ENCODE measurements around the gene TMPRSS9. TPM values are rescaled to one million over a fixed set of nuclear protein-coding genes. Genes with fewer than 3 reads are reported as not detected.

The TMPRSS9 gene
- total and polyA plus RNA-seq, 2 of the 13 experiments (the other 11 are each of a cell fraction or from before 2014, with no cell fraction given), result 2.5 to 5.2 TPM

- DNase-seq (ENCODE audit: low spot score) (no peak), FAIRE-seq (no peak), ATAC-seq (peak; percentile 69)
- no peaks in the 10 kb centered on the region for H3K36me3 ChIP-seq (replicated peaks in 1 of 2; ENCODE audit: control insufficient read depth in 1 of 2, insufficient read depth in 2 of 2, low read length in 2 of 2)
- CTCF ChIA-PET (ENCODE audit: low intra/inter-chr PET ratio, low total read pairs), result no interaction called here
- intact Hi-C loops (cut with micrococcal nuclease; ENCODE audit: unreplicated experiment) (no loop called here), in situ Hi-C loops (cut with HindIII; ENCODE audit: extremely low pct_ligation_motif_present, low pct_unique_long_range_greater_than_20kb) (no loop called here)
- POLR2A ChIA-PET, result no interaction called here
- no peaks in the 10 kb centered on the region for H4K20me1 ChIP-seq (ENCODE audit: insufficient read depth, low read length)
- no peak overlapping the region for H3K27ac ChIP-seq (ENCODE audit: extremely low read length, insufficient read depth, low read length)
- H3K9me3 ChIP-seq (ENCODE audit: low read length), result peaks cover 13% of the 10 kb centered on the region
- BruUV-seq (replicated peaks), result no TSS peak
- no peak overlapping the region for H3K9ac ChIP-seq (ENCODE audit: insufficient read depth, low read depth, low read length)
- WGBS (ENCODE audit: low lambda C conversion rate), result 10% methylated on average over 6 of the region's 15 CpGs
- no peak overlapping the region for H3K4me3 ChIP-seq (replicated peaks in 1 of 3; ENCODE audit: insufficient read depth in 1 of 3, low read depth in 2 of 3, low read length in 3 of 3)
- no peaks in the 10 kb centered on the region for H3K27me3 ChIP-seq (ENCODE audit: control insufficient read depth in 1 of 2, insufficient read depth in 2 of 2, low read length in 2 of 2)
- TF ChIP-seq U2AF2 (IDR thresholded peaks at IDR 0.05; ENCODE audit: low read depth, low read length) (no peak), ARNTL (CRISPR knock-in tag; IDR thresholded peaks at IDR 0.05) (no peak), ZNF792 (CRISPR knock-in tag; IDR thresholded peaks at IDR 0.05) (no peak), ZNF121 (CRISPR knock-in tag; IDR thresholded peaks at IDR 0.05) (peak; percentile 68)
- H3K4me2 ChIP-seq (ENCODE audit: low read depth, low read length), result no peak overlapping the region; the same call in 1 of the 2 replicates
- H3K79me2 ChIP-seq (ENCODE audit: insufficient read depth, low read length), result no peaks in the 10 kb centered on the region
- no peak overlapping the region for H2AFZ ChIP-seq (ENCODE audit: low read length)
- peaks cover 6% of the 10 kb centered on the region; the same call in 1 of the 2 replicates for H3K4me1 ChIP-seq (ENCODE audit: insufficient read depth, low read length)
Observed at GRCh38 chr19:2376784-2377519, 16.9 kb downstream of the TMPRSS9 start.

- no TSS peak for BruUV-seq (replicated peaks)
- CTCF ChIA-PET (ENCODE audit: low intra/inter-chr PET ratio, low total read pairs), result no interaction called here
- H3K9me3 ChIP-seq (ENCODE audit: low read length), result peaks cover 13% of the 10 kb centered on the region
- H4K20me1 ChIP-seq (ENCODE audit: insufficient read depth, low read length), result no peaks in the 10 kb centered on the region
- no peak overlapping the region for H3K9ac ChIP-seq (ENCODE audit: insufficient read depth, low read depth, low read length)
- no peaks in the 10 kb centered on the region for H3K79me2 ChIP-seq (ENCODE audit: insufficient read depth, low read length)
- no peak for FAIRE-seq
- H3K27ac ChIP-seq (ENCODE audit: extremely low read length, insufficient read depth, low read length), result no peak overlapping the region
- intact Hi-C loops (cut with micrococcal nuclease; ENCODE audit: unreplicated experiment), result no loop called here
- peaks cover 5% of the 10 kb centered on the region for H3K4me1 ChIP-seq (ENCODE audit: insufficient read depth, low read length)
- no peaks in the 10 kb centered on the region for H3K36me3 ChIP-seq (replicated peaks in 1 of 2; ENCODE audit: control insufficient read depth in 1 of 2, insufficient read depth in 2 of 2, low read length in 2 of 2)
- in situ Hi-C loops (cut with HindIII; ENCODE audit: extremely low pct_ligation_motif_present, low pct_unique_long_range_greater_than_20kb), result no loop called here
- no peak for ATAC-seq
- no peaks in the 10 kb centered on the region for H3K27me3 ChIP-seq (ENCODE audit: control insufficient read depth in 1 of 2, insufficient read depth in 2 of 2, low read length in 2 of 2)
- POLR2A ChIA-PET, result interaction anchor here (3.1 kb wide), 1 partner anchor 13 kb away, joined by 9 read pairs; no protein-coding TSS in a partner anchor
- H2AFZ ChIP-seq (ENCODE audit: low read length), result no peak overlapping the region
- DNase-seq (ENCODE audit: low spot score), result no peak
- H3K4me2 ChIP-seq (ENCODE audit: low read depth, low read length), result no peak overlapping the region
- H3K4me3 ChIP-seq (replicated peaks in 1 of 3; ENCODE audit: insufficient read depth in 1 of 3, low read depth in 2 of 3, low read length in 3 of 3), result no peak overlapping the region
- TF ChIP-seq RBAK (CRISPR knock-in tag; IDR thresholded peaks at IDR 0.05) (peak; percentile 97), E2F2 (CRISPR knock-in tag; IDR thresholded peaks at IDR 0.05; ENCODE audit: borderline replicate concordance) (no peak)
- WGBS (ENCODE audit: low lambda C conversion rate), result 46% methylated on average over 2 of the region's 2 CpGs
Observed at GRCh38 chr19:2380567-2380966, 20.5 kb downstream of the TMPRSS9 start.
